SK-N-SH treated with all-trans-retinoic acid at 6 μM for 48 hours (cell line): ENCODE results near the gene FXYD4.

ENCODE experiments used
- ATAC-seq: fragments of 200-7000 bp; cut with Tn5 transposase; 3 replicates; pipeline ENCODE4 v1.9.1; 2020; ENCODE audit warnings: mild to moderate bottlenecking, moderate library complexity
- ARNTL ChIP-seq: fragments of 450-650 bp; formaldehyde crosslinking; IDR thresholded peaks from 2 replicates; pipeline ENCODE4 v1.5.0; 2020; ENCODE audit warnings: low read depth, mild to moderate bottlenecking, moderate library complexity, borderline replicate concordance
- BACH2 ChIP-seq: fragments of 250-450 bp; sonication (Bioruptor Pico); IDR thresholded peaks from 2 replicates; pipeline ENCODE4 v1.9.0; 2021; ENCODE audit warnings: mild to moderate bottlenecking, borderline replicate concordance
- ESRRG ChIP-seq: fragments of 250-450 bp; sonication (Bioruptor Pico); IDR thresholded peaks from 2 replicates; pipeline ENCODE4 v1.6.1; 2021; ENCODE audit warnings: mild to moderate bottlenecking
- GLIS3 ChIP-seq: fragments of 250-450 bp; sonication (Bioruptor Pico); IDR thresholded peaks from 2 replicates; pipeline ENCODE4 v1.5.0; 2020; ENCODE audit warnings: mild to moderate bottlenecking, moderate library complexity
- ISL1 ChIP-seq: fragments of 250-450 bp; sonication (Bioruptor Pico); IDR thresholded peaks from 2 replicates; pipeline ENCODE4 v2.1.2; 2022; ENCODE audit warnings: mild to moderate bottlenecking, moderate library complexity
- PPARA ChIP-seq: fragments of 250-450 bp; sonication (Bioruptor Pico); IDR thresholded peaks from 2 replicates; pipeline ENCODE4 v1.5.0; 2020; ENCODE audit warnings: mild to moderate bottlenecking, borderline replicate concordance
- RARB ChIP-seq: fragments of 250-450 bp; sonication (Bioruptor Pico); IDR thresholded peaks from 2 replicates; pipeline ENCODE4 v1.8.0; 2021; ENCODE audit warnings: mild to moderate bottlenecking, moderate library complexity
- SNAI2 ChIP-seq: fragments of 250-450 bp; sonication (Bioruptor Pico); IDR thresholded peaks from 2 replicates; pipeline ENCODE4 v1.5.0; 2020; ENCODE audit warnings: mild to moderate bottlenecking, moderate library complexity
- ZC3H10 ChIP-seq: fragments of 250-450 bp; sonication (Bioruptor Pico); IDR thresholded peaks from 2 replicates; pipeline ENCODE4 v1.5.1; 2021; ENCODE audit warnings: mild to moderate bottlenecking, moderate library complexity
- ZFP3 ChIP-seq: fragments of 250-450 bp; sonication (Bioruptor Pico); IDR thresholded peaks from 2 replicates; pipeline ENCODE4 v1.5.0; 2020; ENCODE audit warnings: mild to moderate bottlenecking, moderate library complexity
- ZFP30 ChIP-seq: fragments of 450-650 bp; formaldehyde crosslinking; IDR thresholded peaks from 2 replicates; pipeline ENCODE4 v1.5.0; 2022; ENCODE audit warnings: mild to moderate bottlenecking, moderate library complexity
- ZNF565 ChIP-seq: fragments of 450-650 bp; formaldehyde crosslinking; conservative IDR thresholded peaks from 2 replicates; pipeline ENCODE4 v1.5.0; 2020; ENCODE audit warnings: low read depth, mild to moderate bottlenecking, moderate library complexity
- ZNF70 ChIP-seq: fragments of 450-650 bp; formaldehyde crosslinking; IDR thresholded peaks from 2 replicates; pipeline ENCODE4 v1.5.0; 2020; ENCODE audit warnings: mild to moderate bottlenecking, moderate library complexity
- ZNF8 ChIP-seq: fragments of 450-650 bp; formaldehyde crosslinking; IDR thresholded peaks from 2 replicates; pipeline ENCODE4 v1.5.0; 2020; ENCODE audit warnings: mild to moderate bottlenecking, moderate library complexity
- TF ChIP-seq, protein P1 (sequence below): fragments of 250-450 bp; sonication (Bioruptor Pico); IDR thresholded peaks from 2 replicates; pipeline ENCODE4 v1.8.0; 2021; ENCODE audit warnings: low read depth, mild to moderate bottlenecking, moderate library complexity, borderline replicate concordance
- TF ChIP-seq, protein P2 (sequence below): fragments of 250-450 bp; sonication (Bioruptor Pico); IDR thresholded peaks from 2 replicates; pipeline ENCODE4 v1.5.1; 2020; ENCODE audit warnings: low read depth, mild to moderate bottlenecking, moderate library complexity
- TF ChIP-seq, protein P3 (sequence below): fragments of 250-450 bp; sonication (Bioruptor Pico); IDR thresholded peaks from 2 replicates; pipeline ENCODE4 v1.8.0; 2020; ENCODE audit warnings: mild to moderate bottlenecking, moderate library complexity, borderline replicate concordance
- TF ChIP-seq, protein P4 (sequence below): fragments of 250-450 bp; sonication (Bioruptor Pico); IDR thresholded peaks from 2 replicates; pipeline ENCODE4 v1.5.0; 2020; ENCODE audit warnings: mild to moderate bottlenecking, moderate library complexity

The FXYD4 gene

DNA sequence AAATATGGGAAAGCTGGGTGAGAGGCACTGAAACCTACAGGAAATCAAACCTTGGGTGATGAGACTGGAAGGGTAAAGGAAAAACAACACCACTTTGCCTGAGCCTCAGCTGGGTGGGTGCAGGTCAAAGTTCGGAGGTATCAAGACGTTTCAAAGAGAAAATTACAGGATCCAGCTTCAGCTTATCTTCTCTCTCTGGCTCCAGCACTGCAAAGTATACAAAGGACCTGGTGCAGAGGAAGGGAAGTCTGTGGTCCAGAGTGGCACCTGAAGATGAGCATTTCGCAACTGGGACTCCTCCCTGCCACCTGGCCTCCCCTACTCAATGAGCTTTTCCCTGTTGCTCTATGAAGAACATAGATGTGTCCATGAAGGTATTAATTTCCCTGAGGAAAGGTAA lies 6.4 kb upstream of the FXYD4 start:
- TF ChIP-seq ZNF565 (CRISPR knock-in tag), result no peak
- TF ChIP-seq RARB (CRISPR knock-in tag), result no peak
- no peak for ATAC-seq

DNA sequence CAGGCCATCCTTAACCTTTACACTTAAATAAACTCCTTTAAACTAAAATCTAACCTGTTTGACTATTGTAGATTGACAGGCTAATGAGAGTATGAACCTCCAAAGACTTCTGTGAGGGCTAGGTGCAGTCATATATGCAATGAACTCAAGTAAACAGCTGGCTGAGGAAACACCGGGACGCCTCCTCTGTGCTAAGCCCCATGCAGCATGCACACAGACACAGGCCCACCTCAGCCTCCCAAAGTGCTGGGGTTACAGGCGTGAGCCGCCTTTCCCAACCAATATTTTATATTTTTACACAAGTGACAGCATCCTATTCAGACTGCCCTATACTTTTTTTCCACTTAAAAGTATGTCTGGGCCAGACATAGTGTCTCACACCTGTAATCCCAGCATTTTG lies 1.5 kb upstream of the FXYD4 start:
- TF ChIP-seq ZNF70 (CRISPR knock-in tag) (no peak), ZFP30 (CRISPR knock-in tag) (no peak), ZNF565 (CRISPR knock-in tag) (no peak), GLIS3 (CRISPR knock-in tag) (no peak), ISL1 (CRISPR knock-in tag) (no peak), ARNTL (no peak), ZFP3 (CRISPR knock-in tag) (no peak), ZC3H10 (CRISPR knock-in tag) (no peak), BACH2 (CRISPR knock-in tag) (no peak), RARB (CRISPR knock-in tag) (no peak)
- TF ChIP-seq, protein P1, sequence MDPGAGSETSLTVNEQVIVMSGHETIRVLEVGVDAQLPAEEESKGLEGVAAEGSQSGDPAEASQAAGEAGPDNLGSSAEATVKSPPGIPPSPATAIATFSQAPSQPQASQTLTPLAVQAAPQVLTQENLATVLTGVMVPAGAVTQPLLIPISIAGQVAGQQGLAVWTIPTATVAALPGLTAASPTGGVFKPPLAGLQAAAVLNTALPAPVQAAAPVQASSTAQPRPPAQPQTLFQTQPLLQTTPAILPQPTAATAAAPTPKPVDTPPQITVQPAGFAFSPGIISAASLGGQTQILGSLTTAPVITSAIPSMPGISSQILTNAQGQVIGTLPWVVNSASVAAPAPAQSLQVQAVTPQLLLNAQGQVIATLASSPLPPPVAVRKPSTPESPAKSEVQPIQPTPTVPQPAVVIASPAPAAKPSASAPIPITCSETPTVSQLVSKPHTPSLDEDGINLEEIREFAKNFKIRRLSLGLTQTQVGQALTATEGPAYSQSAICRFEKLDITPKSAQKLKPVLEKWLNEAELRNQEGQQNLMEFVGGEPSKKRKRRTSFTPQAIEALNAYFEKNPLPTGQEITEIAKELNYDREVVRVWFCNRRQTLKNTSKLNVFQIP (CRISPR knock-in tag), result no peak
- TF ChIP-seq, protein P2, sequence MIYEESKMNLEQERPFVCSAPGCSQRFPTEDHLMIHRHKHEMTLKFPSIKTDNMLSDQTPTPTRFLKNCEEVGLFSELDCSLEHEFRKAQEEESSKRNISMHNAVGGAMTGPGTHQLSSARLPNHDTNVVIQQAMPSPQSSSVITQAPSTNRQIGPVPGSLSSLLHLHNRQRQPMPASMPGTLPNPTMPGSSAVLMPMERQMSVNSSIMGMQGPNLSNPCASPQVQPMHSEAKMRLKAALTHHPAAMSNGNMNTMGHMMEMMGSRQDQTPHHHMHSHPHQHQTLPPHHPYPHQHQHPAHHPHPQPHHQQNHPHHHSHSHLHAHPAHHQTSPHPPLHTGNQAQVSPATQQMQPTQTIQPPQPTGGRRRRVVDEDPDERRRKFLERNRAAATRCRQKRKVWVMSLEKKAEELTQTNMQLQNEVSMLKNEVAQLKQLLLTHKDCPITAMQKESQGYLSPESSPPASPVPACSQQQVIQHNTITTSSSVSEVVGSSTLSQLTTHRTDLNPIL (CRISPR knock-in tag), result no peak
- TF ChIP-seq, protein P3, sequence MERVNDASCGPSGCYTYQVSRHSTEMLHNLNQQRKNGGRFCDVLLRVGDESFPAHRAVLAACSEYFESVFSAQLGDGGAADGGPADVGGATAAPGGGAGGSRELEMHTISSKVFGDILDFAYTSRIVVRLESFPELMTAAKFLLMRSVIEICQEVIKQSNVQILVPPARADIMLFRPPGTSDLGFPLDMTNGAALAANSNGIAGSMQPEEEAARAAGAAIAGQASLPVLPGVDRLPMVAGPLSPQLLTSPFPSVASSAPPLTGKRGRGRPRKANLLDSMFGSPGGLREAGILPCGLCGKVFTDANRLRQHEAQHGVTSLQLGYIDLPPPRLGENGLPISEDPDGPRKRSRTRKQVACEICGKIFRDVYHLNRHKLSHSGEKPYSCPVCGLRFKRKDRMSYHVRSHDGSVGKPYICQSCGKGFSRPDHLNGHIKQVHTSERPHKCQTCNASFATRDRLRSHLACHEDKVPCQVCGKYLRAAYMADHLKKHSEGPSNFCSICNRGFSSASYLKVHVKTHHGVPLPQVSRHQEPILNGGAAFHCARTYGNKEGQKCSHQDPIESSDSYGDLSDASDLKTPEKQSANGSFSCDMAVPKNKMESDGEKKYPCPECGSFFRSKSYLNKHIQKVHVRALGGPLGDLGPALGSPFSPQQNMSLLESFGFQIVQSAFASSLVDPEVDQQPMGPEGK (CRISPR knock-in tag), result no peak
- TF ChIP-seq, protein P4, sequence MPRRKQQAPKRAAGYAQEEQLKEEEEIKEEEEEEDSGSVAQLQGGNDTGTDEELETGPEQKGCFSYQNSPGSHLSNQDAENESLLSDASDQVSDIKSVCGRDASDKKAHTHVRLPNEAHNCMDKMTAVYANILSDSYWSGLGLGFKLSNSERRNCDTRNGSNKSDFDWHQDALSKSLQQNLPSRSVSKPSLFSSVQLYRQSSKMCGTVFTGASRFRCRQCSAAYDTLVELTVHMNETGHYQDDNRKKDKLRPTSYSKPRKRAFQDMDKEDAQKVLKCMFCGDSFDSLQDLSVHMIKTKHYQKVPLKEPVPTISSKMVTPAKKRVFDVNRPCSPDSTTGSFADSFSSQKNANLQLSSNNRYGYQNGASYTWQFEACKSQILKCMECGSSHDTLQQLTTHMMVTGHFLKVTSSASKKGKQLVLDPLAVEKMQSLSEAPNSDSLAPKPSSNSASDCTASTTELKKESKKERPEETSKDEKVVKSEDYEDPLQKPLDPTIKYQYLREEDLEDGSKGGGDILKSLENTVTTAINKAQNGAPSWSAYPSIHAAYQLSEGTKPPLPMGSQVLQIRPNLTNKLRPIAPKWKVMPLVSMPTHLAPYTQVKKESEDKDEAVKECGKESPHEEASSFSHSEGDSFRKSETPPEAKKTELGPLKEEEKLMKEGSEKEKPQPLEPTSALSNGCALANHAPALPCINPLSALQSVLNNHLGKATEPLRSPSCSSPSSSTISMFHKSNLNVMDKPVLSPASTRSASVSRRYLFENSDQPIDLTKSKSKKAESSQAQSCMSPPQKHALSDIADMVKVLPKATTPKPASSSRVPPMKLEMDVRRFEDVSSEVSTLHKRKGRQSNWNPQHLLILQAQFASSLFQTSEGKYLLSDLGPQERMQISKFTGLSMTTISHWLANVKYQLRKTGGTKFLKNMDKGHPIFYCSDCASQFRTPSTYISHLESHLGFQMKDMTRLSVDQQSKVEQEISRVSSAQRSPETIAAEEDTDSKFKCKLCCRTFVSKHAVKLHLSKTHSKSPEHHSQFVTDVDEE (CRISPR knock-in tag), result no peak
- no peak for ATAC-seq

DNA sequence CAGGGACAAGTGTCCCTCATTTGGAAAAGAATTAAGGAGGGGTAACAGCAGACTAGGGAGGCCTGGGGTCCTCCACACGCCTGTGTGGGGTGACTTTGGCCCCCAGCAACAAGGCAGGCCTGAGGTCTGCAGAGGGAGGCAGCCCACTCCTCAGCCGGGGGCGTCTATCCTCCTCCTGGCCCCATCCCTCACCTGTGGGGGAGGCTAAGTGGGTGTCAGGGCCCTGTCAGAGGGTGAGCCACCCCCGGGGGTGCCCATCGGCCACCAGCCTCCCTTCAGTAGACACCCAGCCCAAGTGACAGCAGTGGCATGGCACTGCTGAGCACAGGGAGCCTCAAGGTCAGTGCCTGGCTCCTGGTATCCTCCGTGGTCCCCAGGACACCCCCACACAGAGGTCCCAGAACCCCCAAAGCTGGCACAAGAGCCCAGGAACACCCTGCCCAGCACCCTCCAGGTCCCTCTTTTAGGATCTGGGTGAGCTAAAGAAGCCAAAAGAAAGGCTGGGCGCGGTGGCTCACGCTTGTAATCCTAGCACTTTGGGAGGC lies 693 bp upstream of the FXYD4 start:
- TF ChIP-seq ZNF565 (CRISPR knock-in tag), result no peak
- no peak for TF ChIP-seq ESRRG (CRISPR knock-in tag)
- no peak for TF ChIP-seq ZFP3 (CRISPR knock-in tag)
- TF ChIP-seq ZNF8 (CRISPR knock-in tag), result no peak
- TF ChIP-seq, protein P3 (CRISPR knock-in tag), result no peak
- no peak for TF ChIP-seq ARNTL
- no peak for TF ChIP-seq SNAI2 (CRISPR knock-in tag)

DNA sequence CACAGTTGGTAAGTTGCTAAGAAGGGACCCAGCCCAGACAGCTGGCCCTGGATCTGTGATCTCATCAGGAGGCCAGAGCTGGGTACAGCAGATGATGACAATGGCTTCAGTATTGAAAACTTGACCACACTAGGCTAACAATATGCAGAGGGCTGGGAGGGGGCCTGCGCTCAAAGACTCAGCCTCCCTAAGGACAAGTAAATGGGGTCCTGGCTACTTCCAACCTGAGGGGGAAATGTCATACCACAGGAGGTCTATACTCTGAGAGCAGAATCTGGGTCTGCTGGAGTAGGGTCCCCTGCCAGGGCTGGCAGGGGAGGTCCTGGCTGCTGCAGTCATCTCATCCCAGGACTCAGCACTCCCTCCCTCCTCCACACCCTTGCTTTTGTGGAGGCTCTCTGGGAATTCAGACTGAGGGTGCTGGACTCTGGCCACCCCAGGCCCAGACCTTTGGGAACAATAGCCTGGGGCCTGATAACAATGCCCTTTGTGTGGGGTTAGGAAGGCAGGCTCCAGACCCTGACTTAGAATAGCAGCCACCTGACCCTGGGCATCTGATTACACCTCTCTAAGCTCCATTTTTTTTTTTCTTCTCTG lies 1.4 kb downstream of the FXYD4 start:
- no peak for ATAC-seq
- TF ChIP-seq ZNF70 (CRISPR knock-in tag) (no peak), ZFP3 (CRISPR knock-in tag) (no peak), ZC3H10 (CRISPR knock-in tag) (no peak), ISL1 (CRISPR knock-in tag) (no peak), PPARA (CRISPR knock-in tag) (no peak), ZFP30 (CRISPR knock-in tag) (no peak)
- TF ChIP-seq, protein P3 (CRISPR knock-in tag), result no peak

More for the DNA sequence above, 693 bp upstream of the FXYD4 start:
- no peak for ATAC-seq
